ENCODE measurements around the gene F7. TPM values are rescaled to one million over a fixed set of nuclear protein-coding genes. Genes with fewer than 3 reads are reported as not detected.
"Not testable (repeated sequence)": the region's sequence is repeated elsewhere in the genome, so short reads cannot be mapped to it uniquely, and the experiment has no call there.

The F7 gene
- total and polyA plus RNA-seq, 9 of the 15 experiments (the other 6 are each of a cell fraction or from before 2014, with no cell fraction given) = not detected

- DNase-seq (ENCODE audit: extremely low read depth in 1 of 4, low spot score in 3 of 4); in situ Hi-C loops (cut with MboI); H3K4me3 ChIP-seq; H3K4me1 ChIP-seq (replicated peaks in 1 of 2; ENCODE audit: control insufficient read depth in 2 of 2, insufficient read depth in 2 of 2, low read length in 2 of 2); ATAC-seq; H3K27ac ChIP-seq (ENCODE audit: extremely low read depth, low read depth, low read length); CTCF ChIA-PET (ENCODE audit: low intra/inter-chr PET ratio); FAIRE-seq; H3K79me2 ChIP-seq (ENCODE audit: control insufficient read depth, insufficient read depth, low read length); H2AFZ ChIP-seq (ENCODE audit: low read depth, low read length); intact Hi-C loops (cut with micrococcal nuclease); BruUV-seq (replicated peaks); H3K9ac ChIP-seq (ENCODE audit: insufficient read depth in 1 of 2, low read depth in 2 of 2, low read length in 2 of 2); H3K36me3 ChIP-seq (ENCODE audit: control insufficient read depth, insufficient read depth, low read length); H3K4me2 ChIP-seq (ENCODE audit: insufficient read depth, low read length); H3K9me3 ChIP-seq (replicated peaks; ENCODE audit: control insufficient read depth, insufficient read depth, low read depth, low read length); POLR2A ChIA-PET; H4K20me1 ChIP-seq (replicated peaks; ENCODE audit: control insufficient read depth, insufficient read depth, low read length); H3K9me1 ChIP-seq (ENCODE audit: control insufficient read depth, insufficient read depth, low read length): not testable (repeated sequence)
- H3K27me3 ChIP-seq (ENCODE audit: control insufficient read depth in 2 of 2, insufficient read depth in 2 of 2, low read length in 2 of 2) = peaks cover 2 to 25% of the 10 kb centered on the region in 2 experiments; a peak in 3 of 5 replicates
- 7% methylated on average over 3 of the region's 5 CpGs for WGBS (ENCODE audit: insufficient coverage, low coverage, missing lambda C conversion rate)
Observed at GRCh38 chr13:113111821-113112220, 6.2 kb downstream of the F7 start.

GRCh38 chr13:113112475-113112874, 6.9 kb downstream of the F7 start:
- POLR2A ChIA-PET; ATAC-seq; H3K4me2 ChIP-seq (ENCODE audit: insufficient read depth, low read length); CTCF ChIA-PET (ENCODE audit: low intra/inter-chr PET ratio); in situ Hi-C loops (cut with MboI); H4K20me1 ChIP-seq (replicated peaks; ENCODE audit: control insufficient read depth, insufficient read depth, low read length); H3K36me3 ChIP-seq (ENCODE audit: control insufficient read depth, insufficient read depth, low read length); DNase-seq (ENCODE audit: extremely low read depth in 1 of 4, low spot score in 3 of 4); H3K9me3 ChIP-seq (replicated peaks; ENCODE audit: control insufficient read depth, insufficient read depth, low read depth, low read length); H3K79me2 ChIP-seq (ENCODE audit: control insufficient read depth, insufficient read depth, low read length); BruUV-seq (replicated peaks); H2AFZ ChIP-seq (ENCODE audit: low read depth, low read length); H3K27ac ChIP-seq (ENCODE audit: extremely low read depth, low read depth, low read length); H3K4me1 ChIP-seq (replicated peaks in 1 of 2; ENCODE audit: control insufficient read depth in 2 of 2, insufficient read depth in 2 of 2, low read length in 2 of 2); H3K9me1 ChIP-seq (ENCODE audit: control insufficient read depth, insufficient read depth, low read length); H3K9ac ChIP-seq (ENCODE audit: insufficient read depth in 1 of 2, low read depth in 2 of 2, low read length in 2 of 2); intact Hi-C loops (cut with micrococcal nuclease); H3K4me3 ChIP-seq; FAIRE-seq: not testable (repeated sequence)
- WGBS (ENCODE audit: insufficient coverage, low coverage, missing lambda C conversion rate) = 17% methylated on average over 1 of the region's 1 CpG
- H3K27me3 ChIP-seq (ENCODE audit: control insufficient read depth in 2 of 2, insufficient read depth in 2 of 2, low read length in 2 of 2) = peaks cover 2 to 32% of the 10 kb centered on the region in 2 experiments; a peak in 3 of 5 replicates
